LNCaP clone FGC (cell line): ENCODE measurements around the gene OR8K5.
"Not testable (repeated sequence)": the region's sequence is repeated elsewhere in the genome, so short reads cannot be mapped to it uniquely, and the experiment has no call there.

Experiments
- DNase-seq: peaks from one replicate; pipeline ENCODE4 v3.0.0-alpha.2; 2011; ENCODE audit warnings: low read depth
- H3K4me3 ChIP-seq: 2 replicates; pipeline ENCODE4 v1.5.1; 2011; ENCODE audit warnings: mild to moderate bottlenecking, low read depth, low read length, control low read depth
- TF ChIP-seq, protein P1 (sequence below): IDR thresholded peaks from 2 replicates; pipeline ENCODE4 v1.5.1; 2012; ENCODE audit warnings: mild to moderate bottlenecking; ENCODE audit not compliant: control insufficient read depth, insufficient read depth; ENCODE audit errors: extremely low read depth

The OR8K5 gene

DNA sequence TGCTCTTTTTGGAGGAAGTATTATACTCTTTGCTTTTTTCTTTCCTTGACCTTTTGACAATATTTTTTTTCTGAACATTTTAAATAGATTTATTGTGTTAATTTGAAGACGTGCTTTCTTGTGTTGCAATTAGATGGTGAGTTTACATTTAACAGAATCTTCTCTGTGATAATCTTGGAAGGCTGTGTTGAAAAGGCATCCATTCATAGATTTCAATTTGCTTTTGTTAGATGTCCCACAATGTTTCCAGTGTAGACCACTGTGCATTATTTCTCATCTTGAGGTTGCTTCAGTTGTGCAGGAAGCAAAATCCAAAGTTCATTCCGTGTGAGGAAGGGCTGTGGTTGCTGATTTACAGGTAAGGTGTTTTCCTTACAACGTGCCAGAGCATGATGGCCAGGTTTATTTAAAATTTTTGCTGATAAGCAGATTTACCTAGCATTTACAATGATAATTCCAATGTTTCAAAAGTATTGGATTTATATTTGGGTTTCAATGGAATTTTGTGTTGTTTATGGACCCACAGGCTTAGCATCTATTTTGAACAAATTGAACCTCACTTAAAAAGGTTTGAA, 12.2 kb upstream of the OR8K5 start:
- TF ChIP-seq, protein P1, sequence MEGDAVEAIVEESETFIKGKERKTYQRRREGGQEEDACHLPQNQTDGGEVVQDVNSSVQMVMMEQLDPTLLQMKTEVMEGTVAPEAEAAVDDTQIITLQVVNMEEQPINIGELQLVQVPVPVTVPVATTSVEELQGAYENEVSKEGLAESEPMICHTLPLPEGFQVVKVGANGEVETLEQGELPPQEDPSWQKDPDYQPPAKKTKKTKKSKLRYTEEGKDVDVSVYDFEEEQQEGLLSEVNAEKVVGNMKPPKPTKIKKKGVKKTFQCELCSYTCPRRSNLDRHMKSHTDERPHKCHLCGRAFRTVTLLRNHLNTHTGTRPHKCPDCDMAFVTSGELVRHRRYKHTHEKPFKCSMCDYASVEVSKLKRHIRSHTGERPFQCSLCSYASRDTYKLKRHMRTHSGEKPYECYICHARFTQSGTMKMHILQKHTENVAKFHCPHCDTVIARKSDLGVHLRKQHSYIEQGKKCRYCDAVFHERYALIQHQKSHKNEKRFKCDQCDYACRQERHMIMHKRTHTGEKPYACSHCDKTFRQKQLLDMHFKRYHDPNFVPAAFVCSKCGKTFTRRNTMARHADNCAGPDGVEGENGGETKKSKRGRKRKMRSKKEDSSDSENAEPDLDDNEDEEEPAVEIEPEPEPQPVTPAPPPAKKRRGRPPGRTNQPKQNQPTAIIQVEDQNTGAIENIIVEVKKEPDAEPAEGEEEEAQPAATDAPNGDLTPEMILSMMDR, result no peak
- DNase-seq, result no peak
- no peak overlapping the region for H3K4me3 ChIP-seq

- DNase-seq, result no peak
- TF ChIP-seq, protein P1, result no peak
- H3K4me3 ChIP-seq, result no peak overlapping the region
Observed at GRCh38 chr11:56163804-56164203, 3.7 kb upstream of the OR8K5 start.

- TF ChIP-seq, protein P1, result no peak
- H3K4me3 ChIP-seq, result no peak overlapping the region
- no peak for DNase-seq
Observed at GRCh38 chr11:56152333-56152732, 7.8 kb downstream of the OR8K5 start.

GRCh38 chr11:56151376-56151775, 8.7 kb downstream of the OR8K5 start:
- H3K4me3 ChIP-seq, result no peak overlapping the region
- TF ChIP-seq, protein P1, result no peak
- DNase-seq, result no peak

DNA sequence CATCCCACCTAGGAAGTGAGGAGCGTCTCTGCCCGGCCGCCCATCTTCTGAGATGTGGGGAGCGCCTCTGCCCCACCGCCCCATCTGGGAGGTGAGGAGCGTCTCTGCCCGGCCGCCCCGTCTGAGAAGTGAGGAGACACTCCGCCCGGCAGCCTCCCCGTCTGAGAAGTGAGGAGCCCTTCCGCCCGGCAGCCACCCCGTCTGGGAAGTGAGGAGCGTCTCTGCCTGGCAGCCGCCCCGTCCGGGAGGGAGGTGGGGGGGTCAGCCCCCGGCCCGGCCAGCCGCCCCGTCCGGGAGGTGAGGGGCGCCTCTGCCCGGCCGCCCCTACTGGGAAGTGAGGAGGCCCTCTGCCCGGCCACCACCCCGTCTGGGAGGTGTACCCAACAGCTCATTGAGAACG, 16.4 kb downstream of the OR8K5 start:
- not testable (repeated sequence) for H3K4me3 ChIP-seq, DNase-seq

DNA sequence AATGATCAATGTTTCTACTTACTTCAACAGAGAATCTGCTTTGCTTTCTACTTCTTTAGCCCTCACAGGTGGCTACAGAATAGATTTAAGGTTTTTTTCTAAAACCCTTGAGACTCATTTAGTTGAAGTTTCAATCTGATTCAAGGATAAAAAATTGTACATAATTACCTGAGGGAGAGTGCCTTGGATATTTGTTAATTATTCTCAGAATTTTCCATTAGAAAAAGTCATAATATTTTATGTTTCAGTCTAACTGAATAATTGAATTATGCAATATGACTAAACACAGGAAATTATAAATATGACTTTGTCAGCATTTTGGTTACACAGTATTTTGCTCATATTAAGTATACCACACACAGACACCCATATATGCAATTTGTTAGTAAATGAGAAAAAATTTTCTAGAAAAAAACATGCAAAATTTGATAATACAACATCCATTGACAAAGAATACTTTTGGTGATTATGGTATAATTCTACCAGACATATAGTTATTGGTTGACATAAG, 19.9 kb downstream of the OR8K5 start, which contains the start of gene OR8J3:
TSS of gene OR8J3 (minus strand) at position 51 of the 511 bp plus-strand sequence. CDS start 2,483 bp downstream, outside the sequence.
- no peak within 1 kb of the TSS for H3K4me3 ChIP-seq
- TF ChIP-seq, protein P1, result no peak
- no peak for DNase-seq

GRCh38 chr11:56122073-56122472, 38.0 kb downstream of the OR8K5 start, which contains the start of gene OR8H3:
Gene OR8H3 (plus strand): TSS chr11:56122373. CDS start chr11:56122373, 0 bp downstream.
- DNase-seq, result no peak
- H3K4me3 ChIP-seq, result no peak within 1 kb of the TSS
- TF ChIP-seq, protein P1, result no peak
